Epithelial cell of umbilical artery (primary cell): Measurements from ENCODE around the gene LCNL1. TPM values are rescaled to one million over a fixed set of nuclear protein-coding genes. Genes with fewer than 3 reads are reported as not detected.

Experiments used
- total RNA-seq: library from RNA; depleted of rRNA; stranded (reverse); fragments of >200 nt; gene quantifications from 2 replicates; pipeline ENCODE4 v1.2.3, GENCODE V29; 2014

Gene LCNL1
- not detected in 2 replicates for total RNA-seq

GRCh38 chr9:136982232-136983051 is at the start of gene LCNL1:
Gene LCNL1 (plus strand): TSS chr9:136982993. CDS start chr9:136983587, 594 bp downstream.

GRCh38 chr9:136944519-136945332 is 38.1 kb upstream of the LCNL1 start, which contains the start of the genes C8G and FBXW5:
Gene C8G (plus strand): TSS chr9:136945243. CDS start chr9:136945321, 78 bp downstream.
Gene FBXW5 (minus strand): TSS chr9:136944738. CDS start chr9:136944083, 655 bp downstream.

GRCh38 chr9:136951541-136952320 is 31.1 kb upstream of the LCNL1 start, which contains the start of gene LCN12:
Gene LCN12 (plus strand): TSS chr9:136952273. CDS start chr9:136952328, 55 bp downstream.

GRCh38 chr9:136977223-136977622 is 5.6 kb upstream of the LCNL1 start, which contains the start of gene PTGDS:
Gene PTGDS (plus strand): TSS chr9:136977504. CDS start chr9:136977579, 75 bp downstream.

GRCh38 chr9:136991993-136992818 is 9.4 kb downstream of the LCNL1 start, which contains the start of gene PAXX:
Gene PAXX (plus strand): TSS chr9:136992422. CDS start chr9:136992444, 22 bp downstream.

GRCh38 chr9:136996361-136997292 is 13.8 kb downstream of the LCNL1 start, which contains the start of gene CLIC3:
Gene CLIC3 (minus strand): TSS chr9:136996568. CDS start chr9:136996543, 25 bp downstream.

GRCh38 chr9:137027369-137028262 is 44.8 kb downstream of the LCNL1 start, which contains the start of gene ABCA2:
Gene ABCA2 (minus strand): TSS chr9:137028237. CDS start chr9:137028140, 97 bp downstream.

GRCh38 chr9:137031904-137032640 is 49.3 kb downstream of the LCNL1 start, which contains the start of gene FUT7:
Gene FUT7 (minus strand): TSS chr9:137032088. CDS start chr9:137031991, 97 bp downstream.

Other genes with a start within 250 kb of the LCNL1 start
- gene LCN10, start 240.1 kb upstream of the LCNL1 start, total RNA-seq = not detected in 2 replicates
- gene LCN6, start 234.5 kb upstream of the LCNL1 start, total RNA-seq = not detected in 2 replicates
- gene LCN8, start 224.8 kb upstream of the LCNL1 start, total RNA-seq = not detected in 2 replicates
- not detected in 2 replicates for gene LCN15, start 218.5 kb upstream of the LCNL1 start, total RNA-seq
- 105 and 109 TPM in 2 replicates for gene TMEM141, start 191.6 kb upstream of the LCNL1 start, total RNA-seq
- under 0.01 and 0.46 TPM in 2 replicates for gene CCDC183, start 186.7 kb upstream of the LCNL1 start, total RNA-seq
- 57.9 and 64.6 TPM in 2 replicates for gene RABL6, start 175.0 kb upstream of the LCNL1 start, total RNA-seq
- gene AJM1, start 140.5 kb upstream of the LCNL1 start, total RNA-seq = 0.61 and 0.65 TPM in 2 replicates
- gene PHPT1, start 133.6 kb upstream of the LCNL1 start, total RNA-seq = 91.8 and 130 TPM in 2 replicates
- gene MAMDC4, start 130.6 kb upstream of the LCNL1 start, total RNA-seq = 0.32 and 1.5 TPM in 2 replicates
- gene EDF1, start 116.7 kb upstream of the LCNL1 start, total RNA-seq = 352 and 430 TPM in 2 replicates
- 11.1 and 11.4 TPM in 2 replicates for gene TRAF2, start 96.5 kb upstream of the LCNL1 start, total RNA-seq
- gene FBXW5, start 38.3 kb upstream of the LCNL1 start, total RNA-seq = 124 and 151 TPM in 2 replicates
- not detected in 2 replicates for gene C8G, start 37.8 kb upstream of the LCNL1 start, total RNA-seq
- gene LCN12, start 30.7 kb upstream of the LCNL1 start, total RNA-seq = not detected in 2 replicates
- 0.65 TPM in 1 of 2 replicates, not detected in the other for gene PTGDS, start 5.5 kb upstream of the LCNL1 start, total RNA-seq
- 18.8 and 26.0 TPM in 2 replicates for gene PAXX, start 9.4 kb downstream of the LCNL1 start, total RNA-seq
- 0.32 TPM in 1 of 2 replicates, not detected in the other for gene CLIC3, start 13.6 kb downstream of the LCNL1 start, total RNA-seq
- gene ABCA2, start 45.2 kb downstream of the LCNL1 start, total RNA-seq = 4.0 and 8.4 TPM in 2 replicates
- gene FUT7, start 49.1 kb downstream of the LCNL1 start, total RNA-seq = not detected in 2 replicates
- gene NPDC1, start 63.2 kb downstream of the LCNL1 start, total RNA-seq = 28.3 and 29.2 TPM in 2 replicates
- not detected in 2 replicates for gene ENTPD2, start 71.1 kb downstream of the LCNL1 start, total RNA-seq
- gene SAPCD2, start 87.6 kb downstream of the LCNL1 start, total RNA-seq = 15.3 and 19.3 TPM in 2 replicates
- 6.2 and 15.8 TPM in 2 replicates for gene UAP1L1, start 94.5 kb downstream of the LCNL1 start, total RNA-seq
- 57.0 and 64.3 TPM in 2 replicates for gene MAN1B1, start 104.0 kb downstream of the LCNL1 start, total RNA-seq
- gene DPP7, start 131.7 kb downstream of the LCNL1 start, total RNA-seq = 63.1 and 69.8 TPM in 2 replicates
- gene GRIN1, start 156.2 kb downstream of the LCNL1 start, total RNA-seq = under 0.01 TPM in 2 replicates
- gene LRRC26, start 187.1 kb downstream of the LCNL1 start, total RNA-seq = not detected in 2 replicates
- gene TMEM210, start 189.1 kb downstream of the LCNL1 start, total RNA-seq = not detected in 2 replicates
- 22.7 and 24.6 TPM in 2 replicates for gene ANAPC2, start 205.6 kb downstream of the LCNL1 start, total RNA-seq
- 105 and 126 TPM in 2 replicates for gene SSNA1, start 205.7 kb downstream of the LCNL1 start, total RNA-seq
- gene TPRN, start 217.7 kb downstream of the LCNL1 start, total RNA-seq = 4.6 and 5.5 TPM in 2 replicates
- gene TMEM203, start 222.7 kb downstream of the LCNL1 start, total RNA-seq = 30.9 and 34.1 TPM in 2 replicates
- gene NDOR1, start 222.7 kb downstream of the LCNL1 start, total RNA-seq = 3.6 TPM in 2 replicates
- 0.32 TPM in 1 of 2 replicates, not detected in the other for gene RNF208, start 239.2 kb downstream of the LCNL1 start, total RNA-seq
- gene CYSRT1, start 242.2 kb downstream of the LCNL1 start, total RNA-seq = 0.32 TPM in 1 of 2 replicates, not detected in the other
- gene RNF224, start 244.5 kb downstream of the LCNL1 start, total RNA-seq = not detected in 2 replicates
- gene SLC34A3, start 247.9 kb downstream of the LCNL1 start, total RNA-seq = not detected in 2 replicates